Measurements from ENCODE around the gene TRHDE.

TRHDE gene

GRCh38 chr12:72366255-72366654, 94.1 kb downstream of the TRHDE start:
- no peak for TF ChIP-seq GABPA (IDR thresholded peaks at IDR 0.05; ENCODE audit: low read depth)
- no peak for TF ChIP-seq REST (IDR thresholded peaks at IDR 0.05; ENCODE audit: insufficient replicate concordance, low read depth)
- no peak for TF ChIP-seq POLR2AphosphoS5 (IDR thresholded peaks at IDR 0.05; ENCODE audit: low read depth)
- no peak for TF ChIP-seq CTCF (IDR thresholded peaks at IDR 0.05; ENCODE audit: insufficient read depth, low read length)
- TF ChIP-seq SPI1 (IDR thresholded peaks at IDR 0.05; ENCODE audit: borderline replicate concordance, low read depth): no peak
- no peak overlapping the region for H3K27ac ChIP-seq (replicated peaks)
- no peak for DNase-seq (ENCODE audit: low read depth in 1 of 2, low spot score in 1 of 2)
- no peaks in the 10 kb centered on the region for H3K27me3 ChIP-seq (ENCODE audit: insufficient read depth, poor library complexity, severe bottlenecking)
- no peak overlapping the region for H3K4me3 ChIP-seq (replicated peaks; ENCODE audit: insufficient read depth, low read length)

GRCh38 chr12:72368298-72368697, 96.1 kb downstream of the TRHDE start:
- TF ChIP-seq REST (IDR thresholded peaks at IDR 0.05; ENCODE audit: insufficient replicate concordance, low read depth) (no peak), SPI1 (IDR thresholded peaks at IDR 0.05; ENCODE audit: borderline replicate concordance, low read depth) (no peak), POLR2AphosphoS5 (IDR thresholded peaks at IDR 0.05; ENCODE audit: low read depth) (no peak), CTCF (IDR thresholded peaks at IDR 0.05; ENCODE audit: insufficient read depth, low read length) (no peak), GABPA (IDR thresholded peaks at IDR 0.05; ENCODE audit: low read depth) (no peak)
- Histone ChIP-seq H3K27me3 (ENCODE audit: insufficient read depth, poor library complexity, severe bottlenecking) (no peaks in the 10 kb centered on the region), H3K4me3 (replicated peaks; ENCODE audit: insufficient read depth, low read length) (no peak overlapping the region), H3K27ac (replicated peaks) (no peak overlapping the region)
- no peak for DNase-seq (ENCODE audit: low read depth in 1 of 2, low spot score in 1 of 2)

- no peak for TF ChIP-seq CTCF (IDR thresholded peaks at IDR 0.05; ENCODE audit: insufficient read depth, low read length)
- TF ChIP-seq REST (IDR thresholded peaks at IDR 0.05; ENCODE audit: insufficient replicate concordance, low read depth): no peak
- no peak for TF ChIP-seq SPI1 (IDR thresholded peaks at IDR 0.05; ENCODE audit: borderline replicate concordance, low read depth)
- TF ChIP-seq POLR2AphosphoS5 (IDR thresholded peaks at IDR 0.05; ENCODE audit: low read depth): no peak
- TF ChIP-seq GABPA (IDR thresholded peaks at IDR 0.05; ENCODE audit: low read depth): no peak
- Histone ChIP-seq H3K4me3 (replicated peaks; ENCODE audit: insufficient read depth, low read length) (no peak overlapping the region), H3K27me3 (ENCODE audit: insufficient read depth, poor library complexity, severe bottlenecking) (no peaks in the 10 kb centered on the region), H3K27ac (replicated peaks) (no peak overlapping the region)
- no peak for DNase-seq (ENCODE audit: low read depth in 1 of 2, low spot score in 1 of 2)
Measured at GRCh38 chr12:72368719-72369422, 96.7 kb downstream of the TRHDE start.

All from HL-60 (cell line).